HT1080 (cell line): ENCODE data around the gene NSMF. TPM values are rescaled to one million over a fixed set of nuclear protein-coding genes. Genes with fewer than 3 reads are reported as not detected.
A peak's percentile ranks its signal among the peaks of the same experiment; 100 is the strongest.

Source experiments
- DNase-seq: peaks from one replicate; pipeline ENCODE4 v3.0.0-alpha.2; 2015; ENCODE audit warnings: low read depth
- polyA plus RNA-seq, 2 experiments: library from polyadenylated mRNA; depleted of rRNA; stranded (reverse); fragments of >200 nt; gene quantifications; 2 replicates each; pipeline ENCODE4 v1.2.3, GENCODE V29; 2015
- total RNA-seq: library from RNA; depleted of rRNA; stranded (reverse); fragments of >200 nt; shearing (Covaris generic); gene quantifications from 2 replicates; pipeline ENCODE4 v1.2.3, GENCODE V29; 2014; rRNA removed

Gene NSMF, protein sequence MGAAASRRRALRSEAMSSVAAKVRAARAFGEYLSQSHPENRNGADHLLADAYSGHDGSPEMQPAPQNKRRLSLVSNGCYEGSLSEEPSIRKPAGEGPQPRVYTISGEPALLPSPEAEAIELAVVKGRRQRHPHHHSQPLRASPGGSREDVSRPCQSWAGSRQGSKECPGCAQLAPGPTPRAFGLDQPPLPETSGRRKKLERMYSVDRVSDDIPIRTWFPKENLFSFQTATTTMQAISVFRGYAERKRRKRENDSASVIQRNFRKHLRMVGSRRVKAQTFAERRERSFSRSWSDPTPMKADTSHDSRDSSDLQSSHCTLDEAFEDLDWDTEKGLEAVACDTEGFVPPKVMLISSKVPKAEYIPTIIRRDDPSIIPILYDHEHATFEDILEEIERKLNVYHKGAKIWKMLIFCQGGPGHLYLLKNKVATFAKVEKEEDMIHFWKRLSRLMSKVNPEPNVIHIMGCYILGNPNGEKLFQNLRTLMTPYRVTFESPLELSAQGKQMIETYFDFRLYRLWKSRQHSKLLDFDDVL
- 34.5 and 40.0 TPM in 2 replicates for total RNA-seq
- 46.5 and 49.6 TPM in 2 replicates for polyA plus RNA-seq (2015; cell fraction: cytosol; rRNA removed)
- polyA plus RNA-seq (2015; cell fraction: nucleus; rRNA removed) = 76.9 and 81.3 TPM in 2 replicates

DNA sequence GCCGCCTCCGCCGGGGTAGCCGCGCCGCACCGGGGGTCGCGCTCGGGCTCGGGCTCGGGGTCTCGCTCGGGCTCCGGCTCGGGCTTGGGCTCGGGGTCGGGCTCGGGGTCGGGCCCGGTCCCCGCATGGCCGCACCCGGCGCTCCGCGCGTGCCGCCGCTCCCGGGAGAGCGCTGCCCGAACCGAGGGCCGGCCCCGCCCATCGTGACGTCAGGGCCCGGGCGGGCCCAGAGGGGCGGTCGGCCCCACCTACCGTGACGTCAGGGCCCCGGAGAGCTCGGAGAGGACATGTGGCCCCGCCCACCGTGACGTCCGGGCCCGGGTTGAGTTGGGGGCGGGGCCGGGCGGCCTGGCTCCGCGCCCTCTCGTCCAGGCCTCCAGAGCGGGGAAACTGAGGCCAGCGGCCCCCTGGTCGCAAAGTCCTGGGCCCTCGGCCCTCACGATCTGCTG, at the start of gene NSMF:
NSMF (minus strand) TSS at position 183 of the 449 bp plus-strand sequence. CDS start 232 bp downstream, outside the sequence.
- peak; percentile 78 for DNase-seq

DNA sequence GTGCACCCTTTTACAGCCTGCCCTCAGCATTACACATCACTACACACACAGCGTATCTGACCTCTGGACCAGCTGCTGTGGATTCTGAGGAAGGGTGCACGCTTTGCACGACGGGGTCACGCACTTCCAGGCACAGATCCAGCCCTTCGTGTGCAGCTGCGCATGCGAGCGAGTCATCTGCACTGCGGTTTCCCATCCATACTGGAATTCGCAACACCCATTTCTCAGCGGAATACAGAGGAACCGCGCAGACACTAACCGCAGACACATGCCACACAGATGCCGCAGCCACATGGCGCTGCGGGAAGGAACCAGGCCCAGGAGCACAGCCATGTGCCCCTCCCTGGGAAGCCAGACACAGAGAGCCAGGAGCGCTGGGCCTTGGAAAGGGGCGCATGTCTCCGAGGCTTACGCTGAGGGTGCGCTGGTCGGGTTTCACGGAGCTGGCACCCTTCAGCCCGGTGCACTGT, 47.6 kb upstream of the NSMF start:
- DNase-seq = peak; percentile 32

DNA sequence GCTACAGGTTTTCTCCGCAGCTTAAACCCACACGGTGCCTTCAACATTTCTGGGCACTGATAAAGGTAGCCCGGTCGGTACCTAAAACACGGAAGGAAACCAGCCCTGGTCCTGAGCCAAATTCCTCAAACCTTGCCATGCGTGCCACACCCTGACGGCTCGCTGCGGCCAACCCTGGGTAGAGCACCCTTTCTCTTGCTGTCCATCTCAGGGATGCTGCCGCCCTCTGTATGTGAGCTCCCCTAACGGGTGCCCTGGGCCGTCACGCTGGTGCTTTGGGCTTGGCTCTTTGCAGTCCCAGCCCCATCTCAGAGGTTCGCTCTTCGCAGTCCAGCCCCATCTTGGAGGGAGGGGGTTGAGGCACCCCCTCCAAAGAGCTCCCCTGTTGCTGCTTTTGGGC, 47.1 kb upstream of the NSMF start:
- DNase-seq = no peak

DNA sequence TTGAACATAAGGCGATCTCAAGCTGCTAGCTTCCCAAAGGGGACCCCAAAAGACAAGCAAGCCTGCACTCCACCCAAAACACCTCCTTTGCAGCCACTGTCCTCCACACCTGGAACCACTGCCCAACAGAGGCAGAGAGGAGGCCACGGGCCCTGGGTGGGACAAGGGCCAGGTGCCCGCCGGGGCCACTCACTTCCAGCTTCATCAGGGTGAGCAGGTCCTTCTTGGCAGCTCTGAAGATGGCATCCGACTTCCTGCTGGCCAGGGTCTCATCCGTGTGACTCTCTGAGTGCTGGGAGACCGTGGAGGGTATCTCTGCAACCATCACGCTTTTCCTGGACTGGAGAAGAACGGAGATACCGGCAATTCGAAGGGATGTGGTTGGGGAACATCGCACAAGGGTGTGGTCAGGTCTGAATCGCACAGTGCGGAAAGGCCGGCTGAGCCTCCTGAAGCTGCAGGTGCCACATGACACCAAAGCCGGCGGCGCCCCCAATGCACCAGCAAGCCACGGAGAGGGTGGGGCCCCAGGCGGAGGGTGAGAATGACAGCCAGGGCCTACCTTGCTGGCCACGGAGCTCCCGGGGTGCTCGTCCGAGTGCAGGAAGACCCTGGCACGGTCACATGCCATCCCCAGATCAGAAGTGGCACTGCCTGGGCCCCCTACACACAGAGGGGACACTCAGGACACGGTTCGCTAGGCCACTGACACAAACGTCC, 46.4 kb upstream of the NSMF start:
- DNase-seq = no peak

DNA sequence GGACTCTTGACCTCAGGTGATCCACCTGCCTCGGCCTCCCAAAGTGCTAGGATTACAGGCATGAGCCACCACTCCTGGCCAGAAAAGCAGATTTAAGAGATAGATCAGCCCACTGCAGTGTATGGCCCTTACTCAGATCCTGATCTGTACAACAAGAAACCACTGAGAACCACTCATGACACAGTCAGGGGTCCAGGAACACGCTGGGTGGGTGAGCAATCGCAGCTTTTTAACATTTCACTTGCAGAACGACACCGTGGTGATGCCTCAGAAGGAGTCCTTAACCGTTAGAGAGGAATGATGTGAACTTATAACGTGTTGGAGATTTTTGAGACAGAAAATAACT, 45.3 kb upstream of the NSMF start:
- no peak for DNase-seq

DNA sequence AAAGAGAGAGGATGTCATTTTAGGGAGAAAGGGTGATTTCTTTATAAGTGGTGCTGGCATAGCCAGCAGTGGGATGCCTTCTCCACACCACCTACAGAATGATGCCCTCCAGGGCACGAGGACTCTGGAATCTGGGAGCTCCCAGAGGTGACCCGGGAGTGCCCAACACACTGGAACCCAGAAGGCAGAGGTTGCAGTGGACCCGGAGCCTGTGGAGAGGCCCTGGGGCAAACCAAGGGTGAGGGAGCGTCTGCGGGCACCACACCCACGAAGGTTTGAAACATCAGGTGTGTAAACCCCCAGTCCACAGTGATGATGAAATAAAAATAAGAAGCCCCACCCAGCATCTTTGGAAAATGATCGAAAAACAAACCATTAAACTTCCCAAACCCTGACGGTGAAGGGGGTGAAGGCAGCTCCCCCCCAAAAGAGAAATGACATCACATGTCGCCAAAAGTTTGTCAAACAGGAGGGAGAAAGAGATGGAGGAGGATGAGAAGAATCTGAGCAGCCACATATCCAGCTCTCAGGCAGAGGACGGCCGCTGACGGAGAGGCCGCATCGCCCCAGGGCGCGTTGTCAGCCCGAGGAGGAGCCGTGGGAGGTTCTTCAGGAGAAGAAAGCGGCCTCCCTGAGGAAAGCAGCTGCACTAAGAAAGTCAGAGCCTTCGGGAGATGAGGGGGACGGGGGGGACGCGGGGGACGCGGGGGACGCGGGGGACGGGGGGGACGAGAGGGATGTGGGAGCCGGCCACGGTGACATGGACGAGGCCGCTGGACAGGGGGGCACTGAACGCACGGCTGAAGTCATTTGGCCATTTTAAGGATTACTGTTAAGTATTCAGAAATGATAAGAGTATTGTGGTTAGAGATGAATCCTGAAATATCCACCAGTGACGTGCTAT, 43.1 kb upstream of the NSMF start:
- DNase-seq = no peak

DNA sequence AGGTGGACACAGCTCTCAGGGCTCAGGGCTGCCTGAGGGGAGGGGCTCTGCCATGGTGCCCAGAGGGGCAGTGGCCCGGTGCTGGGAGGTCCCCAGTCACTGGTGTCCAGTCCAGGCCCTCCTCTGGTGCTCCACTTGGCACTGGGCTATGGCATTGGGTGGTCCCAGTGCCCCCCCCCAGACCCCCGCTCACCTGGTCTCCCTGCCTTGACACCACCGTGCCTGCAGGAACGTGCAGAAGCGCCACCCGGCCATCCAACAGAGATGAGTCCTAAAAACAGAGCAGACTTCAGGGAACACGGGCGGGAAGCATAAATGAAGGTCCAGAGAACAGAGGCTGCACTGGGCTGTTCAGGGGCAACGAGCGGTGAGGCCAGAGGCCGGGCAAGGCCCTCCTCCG, 42.3 kb upstream of the NSMF start:
- no peak for DNase-seq

DNA sequence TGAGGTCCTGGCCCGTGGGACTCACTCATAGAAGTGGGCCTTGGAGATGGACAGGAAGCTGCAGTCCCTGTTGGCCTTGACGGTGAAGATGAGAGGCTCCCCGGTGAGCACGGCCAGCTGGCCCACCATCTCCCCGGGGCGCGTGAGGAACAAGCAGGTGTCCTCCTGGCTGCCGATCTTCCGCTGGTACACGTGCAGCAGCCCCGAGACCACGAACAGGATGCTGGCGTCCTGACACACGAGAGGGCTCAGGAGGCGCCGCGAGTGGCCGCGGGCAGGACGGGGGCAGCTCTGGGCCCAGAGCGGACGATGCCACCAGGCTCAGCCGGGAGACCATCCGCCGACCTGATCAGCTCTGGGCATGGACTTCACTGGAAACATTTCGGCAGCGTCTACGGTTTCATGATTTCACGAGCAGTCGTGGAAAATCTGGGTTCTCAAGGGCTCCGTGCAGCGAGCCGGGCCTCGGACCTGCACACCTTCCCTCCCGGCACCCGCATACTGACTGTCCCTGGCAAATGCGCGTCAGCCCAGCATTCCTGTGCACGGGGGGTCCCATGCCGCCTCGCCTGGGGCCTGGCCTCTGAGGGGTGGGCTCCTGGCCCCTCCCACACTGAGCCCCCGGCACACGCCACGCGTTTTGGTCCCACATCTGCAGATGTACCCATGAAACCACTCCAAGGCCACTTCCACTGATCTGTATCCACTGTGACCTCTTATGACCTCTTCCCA, 41.7 kb upstream of the NSMF start:
- DNase-seq = no peak

DNA sequence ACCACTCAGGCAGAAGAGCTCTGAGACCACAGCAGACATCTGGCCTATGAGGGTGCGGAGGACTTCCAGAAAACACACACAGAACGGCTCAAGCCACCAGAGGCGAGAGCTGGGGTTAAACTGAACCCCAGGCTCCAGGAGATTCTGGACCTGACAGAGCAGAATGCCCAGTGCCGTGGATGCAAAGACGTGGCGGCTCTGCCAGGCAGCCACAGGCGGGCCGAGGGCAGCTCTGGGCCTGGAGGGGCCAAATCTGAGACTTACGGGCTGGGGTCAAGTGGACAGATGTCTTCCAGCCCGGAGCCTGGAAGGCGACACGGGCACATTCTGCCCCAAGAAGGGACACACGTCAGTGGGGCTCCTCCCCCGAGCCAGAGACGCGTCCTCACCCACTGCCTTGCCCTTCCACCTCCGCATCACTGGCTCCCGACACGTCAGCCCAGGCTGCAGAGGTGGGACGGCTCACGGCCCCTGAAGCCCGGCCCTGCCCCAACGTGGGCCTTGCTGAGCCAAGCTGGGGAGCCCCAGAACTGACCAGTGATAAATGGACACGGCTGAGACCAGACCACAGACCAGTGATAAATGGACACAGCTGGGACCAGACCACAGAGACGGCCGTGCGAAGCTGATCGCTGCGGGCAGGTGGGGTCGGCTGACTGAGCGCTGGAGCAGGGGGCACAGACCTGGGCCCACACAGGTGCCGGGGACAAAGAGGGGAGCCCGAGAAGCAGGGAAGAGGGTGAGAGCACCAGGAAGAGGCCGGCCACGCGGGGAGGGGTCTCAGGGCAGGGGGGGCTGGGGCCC, 40.9 kb upstream of the NSMF start:
- DNase-seq = no peak

DNA sequence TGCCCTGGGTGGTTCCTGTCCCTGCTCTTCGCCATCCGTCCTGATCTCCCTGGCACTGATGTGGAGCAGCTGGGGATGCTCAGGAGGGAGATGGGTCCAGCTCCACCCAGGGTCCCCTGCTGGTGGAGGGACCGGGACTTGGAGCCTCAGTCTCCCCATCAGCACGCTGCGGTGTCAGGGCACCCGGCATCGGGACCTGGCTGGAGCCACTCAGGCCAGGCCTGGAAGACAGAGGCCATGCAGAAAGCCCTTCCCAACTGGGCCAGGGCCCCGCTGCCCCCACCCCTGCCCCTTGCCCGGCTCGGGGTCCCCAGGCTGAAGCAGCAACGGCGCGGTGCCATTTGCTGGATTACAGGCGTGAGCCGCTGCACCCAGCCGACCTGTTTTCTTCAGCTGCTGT, 40.3 kb upstream of the NSMF start:
- no peak for DNase-seq

DNA sequence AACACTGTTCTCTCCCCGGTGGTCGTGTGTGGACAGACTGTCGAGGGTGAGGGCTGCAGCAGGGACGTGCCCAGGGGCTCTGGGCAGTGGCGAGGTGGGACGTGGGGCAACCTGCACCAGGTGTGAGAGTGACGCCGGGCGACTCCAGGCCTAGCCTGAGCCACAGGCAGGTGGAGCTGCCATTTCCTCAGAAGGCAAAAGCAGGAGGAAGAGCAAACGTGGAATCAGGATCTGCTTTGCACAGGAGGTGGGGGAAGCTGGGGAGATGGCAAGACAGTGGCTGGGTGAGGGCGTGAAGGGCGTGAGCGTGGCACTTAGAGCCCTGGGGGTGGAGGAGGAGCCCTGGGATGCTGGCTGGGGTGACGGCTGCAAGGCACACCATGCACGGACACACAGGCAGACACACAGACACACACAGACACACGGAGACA, 39.6 kb upstream of the NSMF start:
- DNase-seq = no peak

DNA sequence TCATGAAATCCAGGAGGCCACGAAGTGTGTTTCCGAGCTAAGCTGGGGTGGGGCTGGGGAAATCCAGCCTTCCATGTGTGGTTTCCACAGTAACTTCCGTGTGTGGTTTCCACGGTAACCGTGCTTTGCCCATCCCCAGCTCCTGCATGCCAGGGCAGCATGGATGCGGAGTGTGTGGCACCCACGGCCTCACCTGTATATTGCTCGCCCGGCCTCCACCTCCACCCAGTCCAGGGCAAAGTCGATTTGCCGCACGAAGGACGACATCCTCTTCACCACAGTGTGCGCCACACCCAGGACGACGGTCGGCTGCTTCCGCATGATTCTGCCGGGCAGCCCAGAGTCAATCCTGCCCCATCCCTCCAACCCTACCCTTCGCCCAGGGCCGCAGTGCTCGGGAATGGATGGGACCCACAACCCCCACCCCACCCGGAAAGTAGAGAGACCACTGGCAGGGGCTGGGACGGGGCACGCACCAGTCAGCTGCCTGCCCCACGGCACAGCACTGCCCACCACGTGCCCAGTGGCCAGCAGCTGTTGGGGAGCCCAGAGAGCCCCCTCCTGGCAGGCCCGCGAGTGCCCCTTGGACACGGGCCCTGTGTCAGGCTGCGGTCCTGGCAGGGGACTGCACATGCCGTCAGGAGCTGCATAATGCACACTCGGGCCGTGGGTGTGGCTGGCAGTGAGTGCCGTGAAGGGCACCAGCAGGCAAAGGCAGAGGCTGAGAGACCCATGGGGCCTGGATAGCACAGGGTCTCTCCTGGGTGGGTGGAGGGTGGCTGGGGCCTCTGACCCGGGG, 39.0 kb upstream of the NSMF start:
- no peak for DNase-seq

DNA sequence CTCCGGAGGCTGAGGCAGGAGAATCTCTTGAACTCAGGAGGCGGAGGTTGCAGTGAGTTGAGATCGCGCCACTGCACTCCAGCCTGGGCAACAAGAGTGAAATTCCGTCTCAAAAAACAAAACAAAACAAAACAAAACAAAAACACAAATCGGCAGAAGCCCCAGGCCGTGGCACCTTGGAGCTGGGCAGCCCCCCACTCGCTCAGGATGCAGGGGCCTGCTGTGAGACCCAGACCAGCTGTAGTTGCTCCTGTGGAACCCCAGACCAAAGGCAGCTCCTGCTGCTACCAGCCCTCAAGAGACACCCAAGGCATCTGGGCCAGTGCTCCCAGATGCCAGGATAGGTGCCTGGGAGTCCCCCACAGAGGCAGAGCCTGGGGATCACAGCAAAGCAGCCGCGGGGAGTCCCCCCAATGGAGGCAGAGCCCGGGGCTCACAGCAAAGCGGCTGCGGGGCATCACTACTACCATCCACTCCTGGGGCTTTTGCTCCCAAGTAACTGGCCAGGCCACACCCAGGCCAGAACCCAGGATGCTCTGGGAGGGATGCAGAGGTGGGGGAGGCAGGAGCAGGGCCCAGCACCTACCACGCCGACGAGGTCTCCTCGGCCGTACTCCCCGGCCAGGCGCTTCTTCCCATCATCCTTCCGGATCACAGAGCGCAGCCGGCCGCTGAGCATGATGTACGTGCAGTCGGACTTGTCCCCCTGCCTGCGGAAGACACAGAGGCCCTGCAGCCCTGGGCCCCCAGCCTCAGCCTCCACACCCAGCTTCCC, 37.7 kb upstream of the NSMF start:
- DNase-seq = no peak

DNA sequence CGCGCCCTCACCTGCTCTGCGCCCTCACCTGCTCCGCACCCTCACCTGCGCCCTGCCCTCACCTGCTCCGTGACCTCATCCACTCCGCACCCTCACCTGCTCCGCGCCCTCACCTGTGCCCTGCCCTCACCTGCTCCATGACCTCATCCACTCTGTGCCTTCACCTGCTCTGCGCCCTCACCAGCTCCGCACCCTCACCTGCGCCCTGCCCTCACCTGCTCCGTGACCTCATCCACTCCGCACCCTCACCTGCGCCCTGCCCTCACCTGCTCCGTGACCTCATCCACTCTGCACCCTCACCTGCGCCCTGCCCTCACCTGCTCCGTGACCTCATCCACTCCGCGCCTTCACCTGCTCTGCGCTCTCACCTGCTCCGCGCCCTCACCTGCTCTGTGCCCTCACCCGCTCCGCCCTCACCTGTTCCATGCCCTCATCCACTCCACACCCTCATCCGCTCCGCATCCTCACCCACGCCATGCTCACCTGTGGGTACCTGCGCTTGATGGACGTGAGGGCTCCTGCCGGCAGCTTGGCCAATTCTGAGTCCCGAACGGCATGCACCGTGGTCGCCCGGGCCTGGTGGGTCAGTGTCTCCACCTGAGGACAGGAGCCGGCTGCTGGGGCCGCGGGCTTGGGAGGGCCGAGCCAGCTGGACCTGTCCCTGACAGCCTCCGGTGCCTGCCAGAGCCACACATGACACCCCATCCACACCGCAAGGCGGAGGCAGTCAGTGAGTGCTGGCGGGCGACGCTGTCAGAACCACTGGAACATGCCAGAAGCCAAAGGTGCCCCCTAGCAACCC, 35.6 kb upstream of the NSMF start:
- DNase-seq = no peak

DNA sequence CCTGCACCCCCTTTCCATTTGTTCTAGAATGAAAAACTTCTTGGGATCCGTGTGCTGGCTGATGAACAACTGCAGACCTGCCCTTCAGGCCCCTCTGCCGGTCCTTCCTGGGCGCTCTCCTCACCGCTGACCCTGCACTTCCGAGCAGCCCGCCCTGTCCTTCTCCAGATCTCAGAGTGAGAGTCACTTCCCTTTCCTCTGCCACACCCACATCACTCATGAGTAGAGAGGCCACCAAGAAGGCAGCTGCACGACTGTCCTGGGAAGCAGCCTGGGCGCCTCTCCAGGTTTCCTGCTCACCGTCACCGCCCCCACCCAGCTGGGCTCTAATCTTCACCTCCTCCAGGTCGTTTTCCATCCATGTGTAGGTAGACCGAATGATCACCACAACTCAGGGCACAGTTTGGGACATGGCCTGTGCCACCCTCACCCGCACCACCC, 35.0 kb upstream of the NSMF start:
- peak; percentile 53 for DNase-seq

DNA sequence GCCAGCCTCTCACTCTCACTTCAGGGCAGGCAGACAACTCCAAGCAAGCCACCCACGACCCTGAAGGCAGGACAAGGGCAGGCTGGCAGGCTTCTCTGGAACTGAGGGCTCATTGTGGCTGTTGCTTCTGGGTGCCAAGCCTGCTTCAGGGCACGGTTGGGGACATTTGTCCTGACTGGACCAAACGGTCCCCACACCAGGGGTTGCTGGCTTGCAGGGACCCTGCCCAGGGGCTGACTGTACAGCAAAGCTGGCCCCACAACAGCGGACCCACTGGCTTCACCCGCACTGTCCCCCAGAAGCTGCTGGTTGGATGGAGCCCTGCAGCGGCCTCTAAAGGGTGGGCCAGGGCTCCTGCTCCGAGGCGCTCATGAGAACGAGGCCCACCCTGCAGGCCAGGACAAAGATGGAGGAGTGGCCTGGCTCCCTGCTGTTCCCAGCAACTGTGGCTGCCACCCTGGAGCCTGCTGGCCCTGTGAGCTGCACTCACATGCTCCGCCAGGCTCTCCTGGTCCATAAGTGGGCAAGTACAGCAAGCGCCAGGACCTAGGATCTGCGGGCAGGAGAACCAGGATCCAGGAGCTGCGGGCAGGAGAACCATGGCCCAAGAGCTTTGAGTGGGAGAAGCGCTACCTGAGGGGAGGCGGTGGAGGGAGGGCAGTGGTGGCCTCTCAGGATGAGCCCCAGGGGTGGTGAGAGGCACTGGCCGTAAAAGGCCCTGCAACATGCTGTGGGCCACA, 34.4 kb upstream of the NSMF start:
- DNase-seq = no peak
